IMR-90 (cell line): Measurements from ENCODE around the gene ASB5. TPM values are rescaled to one million over a fixed set of nuclear protein-coding genes. Genes with fewer than 3 reads are reported as not detected.

ENCODE experiments used
- ATAC-seq: fragments of 200-7000 bp; cut with Tn5 transposase; 2 replicates; pipeline ENCODE4 v1.9.1; 2020; ENCODE audit warnings: low read depth, mild to moderate bottlenecking, moderate library complexity
- BruUV-seq: library from RNA; stranded (reverse); fragments of 400-500 nt; replicated peaks from 2 replicates; lab custom pipeline; 2021; lab: Mats Ljungman, UMichigan
- CTCF ChIA-PET: fragments of 300-600 bp; formaldehyde crosslinking; extraction: SDS; loops from one replicate; lab custom pipeline; 2021; ENCODE audit warnings: antibody characterized with exemption; lab: Yijun Ruan, JAX
- POLR2A ChIA-PET: fragments of 300-600 bp; sonication (Branson Sonifier 250); formaldehyde crosslinking; loops from one replicate; lab custom pipeline; 2022; ENCODE audit warnings: antibody characterized with exemption; ENCODE audit not compliant: unreplicated experiment; lab: Charles Lee
- DNase-seq: peaks from one replicate; pipeline ENCODE4 v3.0.0; 2013
- H2AFZ ChIP-seq: replicated peaks from 2 replicates; pipeline ENCODE3; 2013; ENCODE audit warnings: low read length, mild to moderate bottlenecking; ENCODE audit not compliant: poor library complexity
- H2AK5ac ChIP-seq: 2 replicates; pipeline ENCODE4 v1.6.1; 2013; ENCODE audit warnings: low read depth, low read length, inconsistent platforms
- H2AK9ac ChIP-seq: replicated peaks from 2 replicates; pipeline ENCODE3; 2013; ENCODE audit warnings: mild to moderate bottlenecking, low read depth, low read length, moderate library complexity; ENCODE audit not compliant: poor library complexity
- H2BK120ac ChIP-seq: 2 replicates; pipeline ENCODE4 v1.6.1; 2013; ENCODE audit warnings: low read depth, low read length, inconsistent platforms
- H2BK15ac ChIP-seq: 3 replicates; pipeline ENCODE4 v1.6.1; 2013; ENCODE audit warnings: low read depth, low read length, inconsistent platforms
- H2BK20ac ChIP-seq: 2 replicates; pipeline ENCODE4 v1.6.1; 2013; ENCODE audit warnings: low read depth, mild to moderate bottlenecking, inconsistent platforms, low read length, moderate library complexity
- H2BK5ac ChIP-seq: 2 replicates; pipeline ENCODE4 v1.6.1; 2013; ENCODE audit warnings: mild to moderate bottlenecking, low read depth, low read length, inconsistent platforms; ENCODE audit not compliant: poor library complexity, severe bottlenecking
- H3K14ac ChIP-seq: replicated peaks from 2 replicates; pipeline ENCODE4 v1.6.1; 2013; ENCODE audit warnings: low read depth, low read length, inconsistent platforms
- H3K18ac ChIP-seq: 2 replicates; pipeline ENCODE4 v1.6.1; 2013; ENCODE audit warnings: low read depth, low read length, control low read depth
- H3K23ac ChIP-seq: 2 replicates; pipeline ENCODE4 v1.6.1; 2013; ENCODE audit warnings: low read depth, low read length, inconsistent platforms
- H3K27ac ChIP-seq: 2 replicates; pipeline ENCODE4 v1.5.1; 2013; ENCODE audit warnings: mild to moderate bottlenecking, control low read depth, low read length; ENCODE audit not compliant: insufficient read depth
- H3K27me3 ChIP-seq: 2 replicates; pipeline ENCODE4 v1.6.1; 2013; ENCODE audit warnings: low read length; ENCODE audit not compliant: control insufficient read depth, insufficient read depth
- H3K36me3 ChIP-seq: 2 replicates; pipeline ENCODE4 v1.6.1; 2013; ENCODE audit warnings: low read length, mixed read lengths; ENCODE audit not compliant: control insufficient read depth, insufficient read depth
- H3K4ac ChIP-seq: 2 replicates; pipeline ENCODE4 v1.6.1; 2013; ENCODE audit warnings: low read depth, low read length, inconsistent platforms
- H3K4me1 ChIP-seq: 2 replicates; pipeline ENCODE4 v1.6.1; 2013; ENCODE audit warnings: low read length, mixed read lengths; ENCODE audit not compliant: control insufficient read depth, insufficient read depth
- H3K4me2 ChIP-seq: 2 replicates; pipeline ENCODE4 v1.6.1; 2013; ENCODE audit warnings: low read depth, mild to moderate bottlenecking, control low read depth, low read length, moderate library complexity
- H3K4me3 ChIP-seq: 2 replicates; pipeline ENCODE4 v1.5.1; 2013; ENCODE audit warnings: low read depth, mild to moderate bottlenecking, control low read depth, low read length, moderate library complexity; ENCODE audit not compliant: insufficient read depth
- H3K56ac ChIP-seq: 2 replicates; pipeline ENCODE4 v1.6.1; 2013; ENCODE audit warnings: low read length, inconsistent platforms; ENCODE audit not compliant: insufficient read depth; ENCODE audit errors: extremely low read depth
- H3K79me1 ChIP-seq, 2 experiments: 2 replicates each; pipeline ENCODE4 v1.6.1; 2013; ENCODE audit warnings: low read length in 2 of 2, inconsistent platforms in 1 of 2, low read depth in 1 of 2
- H3K9ac ChIP-seq: 2 replicates; pipeline ENCODE4 v1.6.1; 2013; ENCODE audit warnings: low read depth, low read length, control low read depth
- H3K9me1 ChIP-seq: 2 replicates; pipeline ENCODE4 v1.6.1; 2013; ENCODE audit warnings: low read length, inconsistent platforms; ENCODE audit not compliant: insufficient read depth
- H3K9me3 ChIP-seq: 2 replicates; pipeline ENCODE4 v1.6.1; 2013; ENCODE audit warnings: low read length; ENCODE audit not compliant: control insufficient read depth, insufficient read depth
- H4K20me1 ChIP-seq: 2 replicates; pipeline ENCODE4 v1.6.1; 2013; ENCODE audit warnings: low read length, inconsistent platforms; ENCODE audit not compliant: insufficient read depth
- H4K5ac ChIP-seq: 2 replicates; pipeline ENCODE4 v1.6.1; 2013; ENCODE audit warnings: mild to moderate bottlenecking, low read depth, low read length, control low read depth
- H4K8ac ChIP-seq, 2 experiments: 2 replicates each; pipeline ENCODE4 v1.6.1; 2013; ENCODE audit warnings: low read depth in 2 of 2, low read length in 2 of 2, control low read depth in 1 of 2, inconsistent platforms in 1 of 2
- H4K91ac ChIP-seq: 2 replicates; pipeline ENCODE4 v1.6.1; 2013; ENCODE audit warnings: low read depth, low read length, inconsistent platforms; ENCODE audit not compliant: insufficient read depth
- CEBPB ChIP-seq: IDR thresholded peaks from 2 replicates; pipeline ENCODE4 v1.6.1; 2012; ENCODE audit warnings: low read depth, low read length, improper control_type of control experiment
- MAZ ChIP-seq: IDR thresholded peaks from 2 replicates; pipeline ENCODE4 v1.6.1; 2012; ENCODE audit warnings: low read depth, mild to moderate bottlenecking, low read length, improper control_type of control experiment, moderate library complexity, borderline replicate concordance
- MXI1 ChIP-seq: IDR thresholded peaks from 2 replicates; pipeline ENCODE4 v1.6.1; 2012; ENCODE audit warnings: low read depth, mild to moderate bottlenecking, low read length, moderate library complexity, borderline replicate concordance
- POLR2A ChIP-seq: IDR thresholded peaks from 2 replicates; pipeline ENCODE4 v1.6.1; 2012; ENCODE audit warnings: mild to moderate bottlenecking, low read depth, low read length
- RCOR1 ChIP-seq: IDR thresholded peaks from 2 replicates; pipeline ENCODE4 v1.6.1; 2012; ENCODE audit warnings: mild to moderate bottlenecking, low read length, improper control_type of control experiment; ENCODE audit not compliant: insufficient replicate concordance
- RFX5 ChIP-seq: IDR thresholded peaks from 2 replicates; pipeline ENCODE4 v1.8.0; 2012; ENCODE audit warnings: low read depth, mild to moderate bottlenecking, low read length, moderate library complexity
- dilution Hi-C: fragments of 300-500 bp; cut with HindIII; formaldehyde crosslinking; loops from one replicate; pipeline ENCODE4 v1.14.3; 2018; ENCODE audit warnings: low sequenced_read_pairs; ENCODE audit not compliant: unreplicated experiment
- in situ Hi-C: fragments of 300-500 bp; cut with MboI; formaldehyde crosslinking; loops from 3 replicates; pipeline ENCODE4 v1.14.3; 2019; ENCODE audit warnings: low sequenced_read_pairs, inconsistent platforms, mixed read lengths
- intact Hi-C: fragments of 100-400 bp; cut with micrococcal nuclease; formaldehyde crosslinking; loops from 2 replicates; pipeline ENCODE4 v1.10.0; 2022
- polyA plus RNA-seq, 3 experiments: library from polyadenylated mRNA; depleted of rRNA; stranded (reverse); fragments of >200 nt; gene quantifications; 2 replicates each; pipeline ENCODE4 v1.2.3, GENCODE V29; 2012; ENCODE audit warnings: low replicate concordance in 1 of 3
- total RNA-seq: library from RNA; depleted of rRNA; stranded (reverse); fragments of >200 nt; gene quantifications from 2 replicates; pipeline ENCODE4 v1.2.3, GENCODE V29; 2012
- TF ChIP-seq, protein P1 (sequence below): conservative IDR thresholded peaks from 2 replicates; pipeline ENCODE4 v1.5.1; 2012; ENCODE audit warnings: mild to moderate bottlenecking, low read depth, low read length, improper control_type of control experiment
- TF ChIP-seq, protein P2 (sequence below): fragments of 150-350 bp; IDR thresholded peaks from 2 replicates; pipeline ENCODE4 v1.6.1; 2016; ENCODE audit warnings: low read depth, mild to moderate bottlenecking, low read length, moderate library complexity, borderline replicate concordance
- TF ChIP-seq, protein P3 (sequence below): fragments of 150-350 bp; IDR thresholded peaks from 2 replicates; pipeline ENCODE4 v1.6.1; 2017; ENCODE audit warnings: mild to moderate bottlenecking, antibody characterized with exemption, low read length, low read depth

The ASB5 gene
- total and polyA plus RNA-seq, 2 of the 4 experiments (the other 2 are of a cell fraction) = 0.18 to 0.21 TPM

DNA sequence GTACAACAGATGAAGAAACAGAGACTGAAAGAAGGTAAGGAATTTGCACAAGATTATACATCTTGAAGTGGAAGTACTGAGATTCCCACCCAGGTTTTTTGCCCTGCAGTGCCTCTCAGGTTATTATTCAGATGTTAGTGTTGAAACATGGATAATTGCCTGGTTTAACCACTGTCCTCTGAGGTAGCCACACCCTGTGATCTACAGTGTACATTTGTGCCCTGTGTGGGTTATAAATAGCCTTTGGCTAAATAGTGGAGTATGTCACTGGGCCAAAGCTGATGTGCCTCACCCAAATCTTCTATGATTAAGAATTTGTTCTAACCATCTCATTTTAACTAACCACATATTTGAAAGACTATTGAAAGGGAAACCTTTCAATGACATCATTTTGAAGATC is 5.4 kb upstream of the ASB5 start:
- DNase-seq (no peak), ATAC-seq (no peak)
- in situ Hi-C loops = loop anchor here (10.0 kb wide), 1 partner anchor 80 kb away; the partner anchor contains the start of gene SPATA4
- Histone ChIP-seq H3K27ac (no peak overlapping the region), H3K79me1 (peaks cover 0 to 2% of the 10 kb centered on the region in 2 experiments; a peak in 1 of 4 replicates), H2AK9ac (no peak overlapping the region), H4K8ac (peak overlapping the region; percentile 47 to 54; a peak in 3 of 4 replicates), H3K36me3 (no peaks in the 10 kb centered on the region), H2BK120ac (peak overlapping the region; percentile 79), H3K9me1 (peaks cover 9% of the 10 kb centered on the region), H2AFZ (no peak overlapping the region), H4K5ac (peak overlapping the region; percentile 30; the same call in 1 of the 2 replicates), H2BK5ac (peak overlapping the region; percentile 73), H2BK15ac (0 out of 3 replicates have a peak overlapping the region, but pooled peaks have one; percentile 73), H3K4me1 (peaks cover 8% of the 10 kb centered on the region), H3K9ac (no peak overlapping the region), H3K23ac (no peak overlapping the region; the same call in 1 of the 2 replicates), H2AK5ac (peak overlapping the region; percentile 36; the same call in 1 of the 2 replicates), H3K27me3 (no peaks in the 10 kb centered on the region), H3K9me3 (no peaks in the 10 kb centered on the region; the same call in 1 of the 2 replicates), H3K4ac (peak overlapping the region; percentile 69; the same call in 1 of the 2 replicates), H3K4me3 (no peak overlapping the region), H3K14ac (peak overlapping the region; percentile 53; the same call in 1 of the 2 replicates), H3K56ac (no peak overlapping the region), H4K20me1 (no peaks in the 10 kb centered on the region), H2BK20ac (peak overlapping the region; percentile 61; the same call in 1 of the 2 replicates), H4K91ac (peak overlapping the region; percentile 59; the same call in 1 of the 2 replicates), H3K18ac (peak overlapping the region; percentile 82; the same call in 1 of the 2 replicates), H3K4me2 (no peak overlapping the region)
- TF ChIP-seq MAZ (no peak), CEBPB (no peak), POLR2A (no peak), MXI1 (no peak), RCOR1 (no peak), RFX5 (no peak)
- TF ChIP-seq, protein P1, sequence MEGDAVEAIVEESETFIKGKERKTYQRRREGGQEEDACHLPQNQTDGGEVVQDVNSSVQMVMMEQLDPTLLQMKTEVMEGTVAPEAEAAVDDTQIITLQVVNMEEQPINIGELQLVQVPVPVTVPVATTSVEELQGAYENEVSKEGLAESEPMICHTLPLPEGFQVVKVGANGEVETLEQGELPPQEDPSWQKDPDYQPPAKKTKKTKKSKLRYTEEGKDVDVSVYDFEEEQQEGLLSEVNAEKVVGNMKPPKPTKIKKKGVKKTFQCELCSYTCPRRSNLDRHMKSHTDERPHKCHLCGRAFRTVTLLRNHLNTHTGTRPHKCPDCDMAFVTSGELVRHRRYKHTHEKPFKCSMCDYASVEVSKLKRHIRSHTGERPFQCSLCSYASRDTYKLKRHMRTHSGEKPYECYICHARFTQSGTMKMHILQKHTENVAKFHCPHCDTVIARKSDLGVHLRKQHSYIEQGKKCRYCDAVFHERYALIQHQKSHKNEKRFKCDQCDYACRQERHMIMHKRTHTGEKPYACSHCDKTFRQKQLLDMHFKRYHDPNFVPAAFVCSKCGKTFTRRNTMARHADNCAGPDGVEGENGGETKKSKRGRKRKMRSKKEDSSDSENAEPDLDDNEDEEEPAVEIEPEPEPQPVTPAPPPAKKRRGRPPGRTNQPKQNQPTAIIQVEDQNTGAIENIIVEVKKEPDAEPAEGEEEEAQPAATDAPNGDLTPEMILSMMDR = no peak
- TF ChIP-seq, protein P2, sequence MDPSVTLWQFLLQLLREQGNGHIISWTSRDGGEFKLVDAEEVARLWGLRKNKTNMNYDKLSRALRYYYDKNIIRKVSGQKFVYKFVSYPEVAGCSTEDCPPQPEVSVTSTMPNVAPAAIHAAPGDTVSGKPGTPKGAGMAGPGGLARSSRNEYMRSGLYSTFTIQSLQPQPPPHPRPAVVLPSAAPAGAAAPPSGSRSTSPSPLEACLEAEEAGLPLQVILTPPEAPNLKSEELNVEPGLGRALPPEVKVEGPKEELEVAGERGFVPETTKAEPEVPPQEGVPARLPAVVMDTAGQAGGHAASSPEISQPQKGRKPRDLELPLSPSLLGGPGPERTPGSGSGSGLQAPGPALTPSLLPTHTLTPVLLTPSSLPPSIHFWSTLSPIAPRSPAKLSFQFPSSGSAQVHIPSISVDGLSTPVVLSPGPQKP = no peak
- TF ChIP-seq, protein P3, sequence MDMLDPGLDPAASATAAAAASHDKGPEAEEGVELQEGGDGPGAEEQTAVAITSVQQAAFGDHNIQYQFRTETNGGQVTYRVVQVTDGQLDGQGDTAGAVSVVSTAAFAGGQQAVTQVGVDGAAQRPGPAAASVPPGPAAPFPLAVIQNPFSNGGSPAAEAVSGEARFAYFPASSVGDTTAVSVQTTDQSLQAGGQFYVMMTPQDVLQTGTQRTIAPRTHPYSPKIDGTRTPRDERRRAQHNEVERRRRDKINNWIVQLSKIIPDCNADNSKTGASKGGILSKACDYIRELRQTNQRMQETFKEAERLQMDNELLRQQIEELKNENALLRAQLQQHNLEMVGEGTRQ = no peak
- ChIA-PET CTCF (no interaction called here), POLR2A (no interaction called here)
- intact Hi-C loops = no loop called here
- dilution Hi-C loops = no loop called here
- BruUV-seq = no TSS peak
